Activated CD4-positive, CD25-positive, alpha-beta regulatory T cell treated with anti-CD3 and anti-CD28 coated beads, Interleukin-2, amount 50 U/mL, for 16 hours (primary cell): Measurements from ENCODE around the gene YPEL1.
"Not testable (repeated sequence)": the region's sequence is repeated elsewhere in the genome, so short reads cannot be mapped to it uniquely, and the experiment has no call there.

Source experiments
- DNase-seq: peaks from one replicate; pipeline ENCODE4 v3.0.0-alpha.2; 2020; ENCODE audit warnings: low read depth, low spot score

The YPEL1 gene

DNA sequence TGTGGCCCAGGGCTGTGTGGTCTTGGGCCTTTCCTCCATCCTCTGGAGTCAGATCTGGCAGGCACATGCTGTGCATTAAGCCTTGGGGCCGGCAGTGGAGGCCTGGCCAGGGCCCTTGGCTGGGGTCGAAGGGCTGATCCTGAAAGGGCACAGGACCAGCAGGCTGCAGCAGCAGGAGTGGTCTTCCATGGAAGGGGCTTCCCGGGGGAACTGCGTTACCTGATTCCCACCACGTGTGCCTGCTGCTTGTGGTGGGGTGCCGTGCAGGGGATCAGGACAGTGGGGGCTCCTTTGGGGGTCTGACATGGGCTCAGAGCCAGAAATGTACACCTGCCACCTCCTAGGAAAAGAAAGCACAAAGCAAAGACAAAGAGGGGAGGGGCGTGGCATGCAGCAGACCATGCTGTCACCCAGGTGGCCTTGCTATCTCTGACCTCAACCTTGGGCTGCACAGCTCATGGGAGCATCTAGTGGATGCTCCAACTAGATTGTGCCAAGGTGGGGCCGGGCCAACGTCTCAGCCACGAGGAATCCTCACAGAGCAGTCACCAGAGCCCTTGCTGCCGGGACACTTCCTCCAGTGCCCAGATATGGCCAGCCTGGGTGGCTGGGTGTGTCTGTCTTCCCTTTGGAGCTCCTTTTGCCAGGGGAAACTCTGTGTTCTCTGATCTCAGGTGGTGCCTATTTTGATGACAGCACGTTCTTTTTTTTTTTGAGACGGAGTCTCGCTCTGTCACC lies 17.9 kb upstream of the YPEL1 start:
- no peak for DNase-seq

DNA sequence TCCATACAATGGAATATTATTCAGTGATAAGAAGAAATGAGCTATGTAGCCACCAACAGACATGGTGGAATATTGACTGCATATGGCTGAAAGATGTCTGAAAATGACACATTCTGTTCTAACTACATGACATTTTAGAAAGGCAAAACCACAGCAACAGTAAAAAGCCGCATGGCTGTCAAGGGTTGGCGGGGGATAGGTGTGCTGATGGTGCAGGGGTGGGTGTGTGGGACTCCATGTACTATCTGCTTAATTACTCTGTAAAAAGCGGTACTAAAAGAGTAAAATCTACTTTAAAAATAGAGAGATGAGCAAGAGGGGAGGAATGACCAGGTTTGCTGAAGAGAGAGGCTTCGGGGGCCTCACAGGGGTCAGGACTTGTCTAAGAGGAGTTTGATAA lies 16.7 kb upstream of the YPEL1 start:
- DNase-seq: no peak

DNA sequence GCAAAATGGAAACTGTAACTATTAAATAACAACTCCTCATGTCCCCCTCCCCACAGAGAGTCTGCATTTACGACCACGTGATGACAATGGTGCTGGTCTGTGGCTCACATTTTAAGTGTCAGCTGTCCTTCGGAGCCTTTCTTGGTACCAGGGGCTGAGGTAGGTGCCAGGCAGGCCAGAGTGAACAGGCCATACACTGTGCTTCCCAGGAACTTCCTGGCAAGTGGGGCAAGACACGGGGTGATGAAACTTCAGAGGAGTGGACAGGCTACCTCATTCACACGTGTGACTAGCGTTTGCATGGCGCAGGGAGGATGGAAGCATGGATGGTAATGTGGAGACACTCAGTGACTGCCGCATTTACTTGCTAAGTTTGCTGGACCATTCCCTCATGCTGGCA lies 10.4 kb upstream of the YPEL1 start:
- DNase-seq: no peak

DNA sequence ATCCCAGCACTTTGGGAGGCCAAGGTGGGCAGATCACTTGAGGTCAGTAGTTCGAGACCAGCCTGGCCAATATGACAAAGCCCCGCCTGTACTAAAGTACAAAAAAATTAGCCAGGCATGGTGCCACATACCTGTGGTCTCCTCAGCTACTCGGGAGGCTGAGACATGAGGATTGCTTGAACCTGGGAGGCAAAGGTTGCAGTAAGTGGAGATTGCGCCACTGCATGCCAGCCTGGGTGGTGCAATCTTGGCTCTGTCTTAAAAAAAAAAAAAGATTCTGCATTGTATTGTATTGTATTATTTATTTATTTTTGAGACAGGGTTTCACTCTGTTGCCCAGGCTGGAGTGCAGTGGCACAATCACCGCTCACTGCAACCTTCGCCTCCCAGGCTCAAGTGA lies 9.3 kb upstream of the YPEL1 start:
- not testable (repeated sequence) for DNase-seq

DNA sequence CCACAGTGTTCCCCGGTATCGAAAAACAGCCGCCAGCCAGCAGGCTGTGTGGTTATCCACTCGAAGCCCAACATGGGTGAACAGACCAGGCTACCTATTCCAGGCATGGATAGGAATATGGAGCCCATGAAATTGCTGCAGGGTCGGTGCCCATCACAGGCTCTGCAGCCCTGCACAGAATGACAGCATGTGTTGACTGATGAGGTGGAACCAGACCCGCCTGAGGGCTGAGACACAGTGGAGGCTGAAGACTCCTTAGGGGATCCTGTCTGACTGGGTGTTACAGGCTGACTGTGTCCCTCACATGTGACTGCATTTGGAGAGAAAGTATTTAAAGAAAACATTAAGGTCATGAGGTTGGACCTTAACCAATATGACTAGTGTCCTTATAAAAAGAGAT lies 6.2 kb upstream of the YPEL1 start:
- DNase-seq: no peak

DNA sequence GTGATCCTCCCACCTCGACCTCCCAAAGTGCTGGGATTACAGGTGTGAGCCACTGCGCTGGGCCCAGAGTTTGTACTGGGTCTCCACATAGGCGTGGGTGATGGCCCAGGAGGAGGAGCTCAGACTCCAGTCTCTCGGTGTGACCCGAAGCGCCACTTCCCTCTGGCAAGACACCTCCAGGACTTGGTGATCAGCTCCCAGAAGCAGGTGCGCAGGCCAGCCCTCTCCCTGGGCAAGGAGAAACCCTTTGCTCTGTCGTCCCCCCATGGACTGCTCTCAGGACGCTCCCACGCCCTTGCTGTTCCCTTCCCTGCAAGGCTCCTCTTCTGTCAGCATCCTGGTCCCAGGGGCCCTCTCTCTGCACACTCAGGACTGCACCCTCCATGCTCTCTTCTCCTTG lies 5.5 kb upstream of the YPEL1 start:
- DNase-seq: no peak

DNA sequence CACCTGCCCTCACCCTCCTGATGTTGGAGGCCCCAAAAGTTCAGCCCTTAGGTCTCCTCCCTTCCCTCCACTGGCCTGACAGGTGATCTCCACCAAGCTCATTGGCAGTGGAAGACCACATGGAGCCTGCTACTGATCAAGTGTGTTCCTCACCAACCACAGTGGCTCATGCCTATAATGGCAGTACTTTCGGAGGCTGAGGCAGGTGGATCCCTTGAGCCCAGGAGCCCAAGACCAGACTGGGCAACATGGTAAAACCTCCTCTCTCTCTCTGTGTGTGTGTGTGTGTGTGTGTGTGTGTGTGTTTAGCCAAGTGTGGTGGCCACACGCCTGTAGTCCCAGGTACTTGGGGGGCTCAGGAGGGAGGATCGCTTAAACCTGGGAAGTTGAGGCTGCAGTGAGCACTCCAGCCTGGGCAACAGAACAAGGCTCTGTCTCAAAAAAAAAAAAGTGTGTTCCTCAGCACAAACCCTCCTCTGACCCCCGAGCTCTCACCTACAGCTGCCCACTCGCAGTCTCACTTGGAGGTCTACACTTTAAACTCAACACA lies 4.3 kb upstream of the YPEL1 start:
- no peak for DNase-seq

DNA sequence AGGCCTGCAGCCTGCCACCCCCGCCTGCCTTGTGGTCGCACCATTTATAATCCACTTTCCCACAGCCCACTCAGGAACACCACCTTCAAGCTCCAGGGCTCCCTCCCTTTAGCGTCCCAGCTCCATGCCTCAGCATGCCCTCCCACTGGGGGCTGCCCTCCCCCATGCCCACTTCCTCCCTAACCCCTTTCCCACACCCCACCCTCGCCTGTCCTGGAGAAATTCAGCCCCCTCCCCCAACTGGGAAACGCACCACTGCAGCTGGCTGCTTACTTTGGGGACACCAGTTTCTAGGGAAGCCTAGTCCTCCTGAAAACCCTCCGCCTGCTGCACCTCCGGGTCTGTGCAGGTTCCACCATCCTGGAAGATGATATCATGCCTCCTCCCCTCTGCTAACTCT lies 3.4 kb upstream of the YPEL1 start:
- DNase-seq: no peak

DNA sequence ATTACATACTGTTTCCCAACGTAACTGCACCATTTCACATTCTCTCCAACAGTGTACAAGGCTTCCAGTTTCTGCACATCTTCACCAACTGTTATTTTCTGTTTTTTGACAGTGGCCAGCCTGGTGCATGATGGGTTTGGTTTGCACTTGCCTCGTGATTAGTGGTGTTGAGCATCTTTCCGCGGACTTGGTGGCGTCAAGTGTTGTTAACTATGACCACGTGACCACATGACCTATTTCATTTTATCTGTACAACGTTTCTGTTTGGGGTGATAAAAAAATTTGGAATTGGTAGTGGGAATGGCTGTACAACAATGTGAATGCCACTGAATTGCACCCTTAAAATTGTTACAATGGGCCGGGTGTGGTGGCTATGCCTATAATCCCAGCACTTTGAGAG lies 2.5 kb upstream of the YPEL1 start:
- DNase-seq: no peak

DNA sequence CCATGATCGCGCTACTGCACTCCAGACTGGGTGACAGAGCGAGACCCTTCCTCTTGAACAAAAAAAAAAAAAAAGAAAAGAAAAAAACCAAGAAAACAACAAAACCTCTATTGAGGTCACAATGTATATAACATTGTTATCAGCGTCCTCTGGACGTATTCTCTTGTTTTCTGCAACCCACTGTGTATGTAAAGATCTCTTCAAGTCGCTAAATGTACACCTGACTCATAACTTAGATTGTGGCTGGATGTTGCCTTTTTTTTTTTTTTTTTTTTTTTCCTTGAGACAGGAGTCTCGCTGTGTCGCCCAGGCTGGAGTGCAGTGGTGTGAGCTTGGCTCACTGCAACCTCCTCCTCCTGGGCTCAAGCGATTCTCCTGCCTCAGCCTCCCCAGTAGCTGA lies 1.4 kb upstream of the YPEL1 start:
- no peak for DNase-seq

DNA sequence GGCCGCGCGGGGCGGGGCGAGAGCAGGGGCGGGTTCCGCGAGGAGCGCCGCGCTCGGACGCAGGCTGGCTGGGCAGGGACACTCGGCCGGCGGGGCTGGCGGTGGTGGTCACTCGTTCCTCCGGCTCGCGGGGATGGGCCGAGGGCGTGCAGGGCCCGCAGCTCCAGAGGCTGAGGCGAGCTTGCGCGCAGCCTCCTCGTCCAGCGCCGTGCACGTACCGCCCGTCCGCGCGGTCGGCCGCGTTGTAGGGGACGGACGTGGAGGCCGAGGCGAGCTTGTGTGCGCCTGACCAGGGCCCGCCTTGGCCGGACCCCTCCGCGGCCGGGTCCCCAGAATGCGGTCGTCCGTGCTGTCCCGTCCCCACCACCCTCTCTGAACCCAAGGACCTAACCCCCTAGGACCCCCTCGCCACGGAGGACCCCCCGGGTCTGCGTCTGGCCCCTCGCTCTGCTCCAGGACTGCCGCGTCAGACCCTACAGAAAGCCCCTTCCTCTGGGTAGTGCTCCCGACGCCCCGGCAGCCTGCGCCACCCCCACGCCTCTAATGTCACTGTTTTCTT lies 569 bp upstream of the YPEL1 start:
- no peak for DNase-seq

DNA sequence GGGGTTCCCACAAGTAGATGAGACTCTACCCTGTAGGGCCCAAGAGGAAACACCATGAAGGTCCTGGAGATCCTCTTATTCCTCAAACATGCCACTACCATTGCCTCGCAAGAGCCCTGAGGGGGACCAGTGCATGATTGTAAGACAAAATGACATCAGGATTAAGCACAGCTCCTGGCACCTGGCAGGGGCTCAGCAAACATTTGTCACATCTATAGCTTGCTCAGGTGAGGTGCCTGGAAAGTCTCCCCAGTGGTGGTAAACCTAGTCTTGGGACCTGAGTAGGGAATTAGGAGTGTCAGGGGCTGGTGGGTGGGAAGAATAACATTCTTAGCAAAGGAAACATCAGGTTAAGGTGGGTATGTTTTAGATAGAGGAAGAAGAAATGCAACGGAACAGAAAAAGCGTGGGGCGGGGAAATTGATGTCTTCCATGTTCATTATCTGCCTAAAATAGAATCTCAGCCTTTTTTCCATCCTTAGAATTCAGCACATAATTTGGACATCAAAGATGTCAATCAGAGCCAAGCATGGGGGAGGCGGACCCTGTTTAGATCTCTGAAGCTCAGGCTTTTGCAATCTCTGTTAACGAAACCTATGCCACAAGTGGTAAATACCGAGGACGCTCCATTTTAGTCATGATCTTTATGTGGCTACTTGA lies 924 bp downstream of the YPEL1 start:
- DNase-seq: no peak

DNA sequence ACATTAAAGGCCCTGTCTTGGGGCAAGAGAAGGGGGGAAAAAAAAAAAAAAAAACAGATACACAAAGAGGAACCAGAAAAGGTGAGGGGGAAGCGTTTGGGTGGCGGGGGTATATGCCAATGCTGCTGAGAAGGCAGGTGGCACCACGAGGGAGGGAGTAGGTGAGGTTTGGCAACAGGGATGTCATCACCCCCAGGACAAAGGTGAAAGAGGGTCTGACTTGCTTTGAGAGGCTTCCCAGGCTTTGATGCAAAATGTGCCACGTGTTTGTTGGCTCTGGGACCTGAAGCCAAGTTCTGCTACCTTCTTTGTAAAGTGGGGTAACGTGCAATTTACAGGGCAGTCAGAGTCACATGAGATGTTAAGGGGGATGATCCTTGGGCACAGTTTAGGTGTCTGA lies 4.1 kb downstream of the YPEL1 start:
- DNase-seq: no peak

DNA sequence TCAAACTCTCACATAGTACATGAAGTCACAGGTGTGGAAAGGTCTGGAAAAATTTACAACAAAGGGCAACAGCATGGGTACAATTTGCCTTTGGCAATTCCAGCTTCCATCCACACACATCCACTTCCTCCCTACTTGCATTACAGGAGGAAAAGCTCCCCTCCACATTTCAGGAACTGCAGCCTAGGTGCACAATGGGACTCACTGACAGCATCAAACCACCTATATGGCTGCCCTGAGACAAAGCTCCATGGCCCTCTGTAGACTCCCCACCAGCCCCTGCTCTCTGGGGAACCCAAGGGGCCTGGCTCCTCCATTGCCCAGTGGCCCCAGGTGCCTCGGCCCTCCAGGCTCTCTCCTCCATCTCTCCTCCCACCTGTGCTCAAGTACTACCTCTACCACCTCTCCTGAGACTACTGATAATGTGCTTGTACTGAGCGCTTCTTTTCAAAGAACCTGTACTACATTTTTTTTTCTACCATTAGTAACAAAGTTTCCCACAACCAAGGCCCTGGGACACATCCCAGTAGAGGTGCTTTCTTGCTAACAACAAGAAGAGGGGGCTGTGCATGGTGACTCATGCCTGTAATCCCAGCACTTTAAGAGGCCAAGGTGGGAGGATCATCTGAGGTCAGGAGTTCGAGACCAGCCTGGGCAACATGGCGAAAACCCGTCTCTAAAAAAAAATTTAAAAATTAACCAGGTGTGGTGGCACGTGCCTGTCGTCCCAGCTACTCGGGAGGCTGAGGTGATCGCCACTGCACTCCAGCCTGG lies 4.9 kb downstream of the YPEL1 start:
- no peak for DNase-seq

DNA sequence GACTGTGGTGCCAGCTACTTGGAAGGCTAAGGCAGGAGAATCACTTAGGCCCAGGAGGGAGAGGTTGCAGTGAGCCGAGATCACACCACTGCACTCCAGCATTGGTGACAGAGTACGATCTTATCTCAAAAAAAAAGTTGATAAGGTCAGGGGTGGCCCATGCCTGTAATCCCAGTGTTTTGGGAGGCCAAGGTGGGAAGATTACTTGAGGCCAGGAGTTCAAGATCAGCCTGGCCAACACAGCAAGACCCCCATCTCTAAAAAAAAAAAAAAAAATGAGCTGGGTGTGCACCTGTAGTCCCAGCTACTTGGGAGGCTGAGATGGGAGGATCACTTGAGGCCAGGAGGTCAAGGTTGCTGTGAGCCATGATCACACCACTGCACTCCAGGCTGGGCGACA lies 6.4 kb downstream of the YPEL1 start:
- not testable (repeated sequence) for DNase-seq

DNA sequence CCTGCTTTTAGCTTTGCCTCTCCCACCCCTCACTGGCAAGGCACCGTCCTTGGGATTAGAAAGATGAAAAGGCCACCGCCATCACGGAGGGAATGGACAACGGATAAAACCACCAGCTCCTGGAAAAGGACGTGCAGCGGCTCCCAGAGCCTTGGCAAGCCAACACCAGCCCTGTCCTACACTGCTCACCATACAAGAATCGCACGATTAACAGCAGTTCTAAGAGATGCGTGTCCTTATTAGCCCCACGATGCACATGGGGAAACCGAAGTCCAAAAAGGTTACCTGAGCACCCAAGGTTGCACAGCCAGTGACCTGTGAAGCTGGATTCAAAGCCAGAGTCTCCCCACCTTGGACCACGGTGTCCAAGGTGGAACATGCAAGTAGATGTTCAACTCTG lies 7.3 kb downstream of the YPEL1 start:
- DNase-seq: no peak

DNA sequence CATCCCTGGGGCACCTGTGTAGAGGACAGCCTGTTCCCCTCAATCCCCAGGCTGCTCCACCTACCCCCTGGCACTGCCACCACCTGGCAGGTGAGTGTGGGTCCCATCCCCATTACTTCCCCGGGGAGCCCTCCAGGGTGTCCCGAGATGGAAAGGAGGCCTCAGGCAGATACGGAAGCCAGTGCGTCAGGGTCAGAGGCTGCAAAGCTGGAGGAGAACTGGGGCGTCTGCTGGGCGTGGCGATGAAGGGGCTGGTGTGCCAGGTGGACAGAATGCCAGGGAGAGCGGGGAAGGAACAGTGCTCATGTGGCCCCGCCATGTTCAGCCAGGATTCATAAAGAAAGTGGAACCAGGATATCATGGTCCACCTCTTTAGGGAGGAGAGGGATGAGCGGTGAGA lies 7.8 kb downstream of the YPEL1 start:
- DNase-seq: no peak

DNA sequence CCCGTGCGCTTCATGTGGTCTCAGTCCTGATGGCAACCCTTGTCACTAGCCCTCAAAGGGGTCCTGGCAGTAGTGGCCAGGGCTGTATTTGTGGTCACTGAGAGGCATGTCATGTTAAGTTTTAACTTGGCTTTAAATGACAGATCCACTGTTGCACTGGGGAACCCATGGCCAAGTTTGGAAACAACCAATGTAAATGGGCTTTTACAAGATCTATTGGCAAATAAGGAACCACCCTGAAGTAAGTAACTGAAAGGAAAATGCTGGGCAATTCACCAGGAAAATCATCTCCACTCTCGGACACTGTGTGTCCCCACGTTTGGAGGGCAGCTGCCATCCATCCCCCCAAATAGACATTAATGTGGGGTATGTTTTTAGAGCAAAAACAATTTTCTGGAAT lies 8.4 kb downstream of the YPEL1 start:
- no peak for DNase-seq

DNA sequence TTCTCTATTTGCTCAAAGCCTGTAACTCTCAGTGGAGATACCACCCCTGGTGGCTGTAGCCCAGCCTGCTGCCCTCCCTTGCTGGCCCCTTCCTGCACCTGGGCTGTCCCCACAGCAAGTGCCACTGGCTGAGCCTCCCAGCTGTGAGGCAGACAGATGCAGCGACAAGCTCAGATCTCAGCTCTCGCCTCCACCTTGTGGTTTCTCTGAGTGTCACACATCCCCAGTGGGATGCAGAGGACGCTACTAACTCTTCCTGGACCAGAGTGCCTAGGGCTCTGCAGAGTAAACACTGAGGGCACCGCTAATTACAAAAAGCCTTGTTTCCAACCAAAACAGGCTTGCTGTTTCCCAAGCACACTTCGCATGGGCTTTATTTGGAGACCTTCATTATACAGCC lies 8.9 kb downstream of the YPEL1 start:
- no peak for DNase-seq

DNA sequence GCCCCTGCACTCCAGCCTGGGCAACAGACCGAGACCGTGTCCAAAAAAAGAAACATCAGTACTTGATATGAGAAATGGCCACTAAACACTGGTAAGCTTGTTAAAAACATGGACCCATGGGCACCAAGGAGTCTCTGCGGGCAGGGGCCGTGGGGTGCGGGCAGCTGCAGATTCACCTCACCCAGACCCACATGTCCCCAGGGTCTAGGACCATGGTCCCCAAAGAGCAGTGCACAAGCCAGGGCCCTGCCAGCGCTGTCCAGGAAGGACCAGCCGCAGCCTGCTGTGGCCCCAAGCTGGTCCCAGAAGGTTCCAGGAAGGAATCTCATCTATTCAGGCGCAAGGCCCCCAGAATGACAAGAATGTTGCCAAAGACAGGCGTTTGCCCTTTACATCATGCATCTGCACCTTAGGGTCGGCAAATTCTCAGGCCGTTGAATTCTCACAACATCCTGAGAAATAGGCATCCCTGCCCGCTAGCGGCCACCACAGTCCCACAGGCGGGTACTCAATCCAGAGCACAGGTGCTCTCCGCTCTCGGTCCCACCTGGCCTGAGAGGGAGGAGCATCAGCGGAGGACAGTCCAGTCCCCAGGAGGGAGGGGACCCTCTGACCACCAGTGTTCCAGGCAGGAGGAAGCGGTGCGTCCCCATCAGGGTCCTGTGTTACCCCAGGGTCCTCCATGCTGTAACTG lies 9.5 kb downstream of the YPEL1 start:
- no peak for DNase-seq

DNA sequence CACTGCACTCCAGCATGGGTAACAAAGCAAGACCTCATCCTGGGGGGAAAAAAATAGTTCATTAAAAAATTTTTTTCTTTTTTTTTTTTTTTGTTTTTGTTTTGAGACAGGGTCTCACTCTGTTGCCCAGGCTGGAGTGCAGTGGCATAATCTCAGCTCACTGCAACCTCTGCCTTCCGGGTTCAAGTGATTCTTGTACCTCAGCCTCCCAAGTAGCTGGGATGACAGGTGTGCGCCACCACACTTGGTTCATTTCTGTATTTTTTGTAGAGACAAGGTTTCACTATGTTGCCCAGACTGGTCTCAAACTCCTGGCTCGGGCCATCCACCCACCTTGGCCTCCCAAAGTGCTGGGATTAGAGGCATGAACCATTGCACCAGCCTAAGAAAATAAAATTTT lies 11.1 kb downstream of the YPEL1 start:
- DNase-seq: not testable (repeated sequence)
